GM19351 (cell line): ENCODE measurements around the gene CTAGE4.
"Not testable (repeated sequence)": the region's sequence is repeated elsewhere in the genome, so short reads cannot be mapped to it uniquely, and the experiment has no call there.

ENCODE experiments used
- ATAC-seq: cut with Tn5 transposase; IDR thresholded peaks from one replicate; pipeline ENCODE4 v1.9.1; 2021; ENCODE audit warnings: mild to moderate bottlenecking, moderate library complexity; ENCODE audit not compliant: unreplicated experiment

Gene CTAGE4

GRCh38 chr7:144203086-144203485, 19.8 kb downstream of the CTAGE4 start:
- not testable (repeated sequence) for ATAC-seq

GRCh38 chr7:144205306-144205705, 22.0 kb downstream of the CTAGE4 start:
- not testable (repeated sequence) for ATAC-seq

GRCh38 chr7:144217200-144217599, 33.9 kb downstream of the CTAGE4 start:
- not testable (repeated sequence) for ATAC-seq

- ATAC-seq = not testable (repeated sequence)
Observed at GRCh38 chr7:144218581-144218980, 35.3 kb downstream of the CTAGE4 start.

- ATAC-seq = peak; percentile 52
Observed at GRCh38 chr7:144219149-144219548, 35.9 kb downstream of the CTAGE4 start.

- not testable (repeated sequence) for ATAC-seq
Observed at GRCh38 chr7:144220531-144220930, 37.3 kb downstream of the CTAGE4 start.

GRCh38 chr7:144223675-144224074, 40.4 kb downstream of the CTAGE4 start:
- not testable (repeated sequence) for ATAC-seq

- not testable (repeated sequence) for ATAC-seq
Observed at GRCh38 chr7:144226866-144227265, 43.6 kb downstream of the CTAGE4 start.

- not testable (repeated sequence) for ATAC-seq
Observed at GRCh38 chr7:144228810-144229209, 45.5 kb downstream of the CTAGE4 start.

- ATAC-seq = not testable (repeated sequence)
Observed at GRCh38 chr7:144231027-144231426, 47.8 kb downstream of the CTAGE4 start.

GRCh38 chr7:144233039-144233438, 49.8 kb downstream of the CTAGE4 start:
- not testable (repeated sequence) for ATAC-seq
